Effector memory CD4-positive, alpha-beta T cell (primary cell): ENCODE results near the gene FBRS.

Experiments
- DNase-seq, 3 donors: peaks; one replicate each; pipeline ENCODE4 v3.0.0-alpha.2; 2020
- H3K27ac ChIP-seq: 2 replicates; pipeline ENCODE4 v1.7.0; 2013; ENCODE audit warnings: mild to moderate bottlenecking, low read length, moderate library complexity; ENCODE audit not compliant: insufficient read depth, poor library complexity, severe bottlenecking
- H3K27me3 ChIP-seq: replicated peaks from 2 replicates; pipeline ENCODE4 v1.7.0; 2013; ENCODE audit warnings: mild to moderate bottlenecking, low read length; ENCODE audit not compliant: insufficient read depth, control insufficient read depth, poor library complexity, severe bottlenecking
- H3K36me3 ChIP-seq: 2 replicates; pipeline ENCODE4 v1.7.0; 2013; ENCODE audit warnings: mild to moderate bottlenecking, low read length, moderate library complexity; ENCODE audit not compliant: control insufficient read depth, insufficient read depth
- H3K4me1 ChIP-seq: 2 replicates; pipeline ENCODE4 v1.7.0; 2013; ENCODE audit warnings: low read length, mild to moderate bottlenecking; ENCODE audit not compliant: control insufficient read depth, insufficient read depth, poor library complexity, severe bottlenecking
- H3K4me3 ChIP-seq: 2 replicates; pipeline ENCODE4 v1.7.0; 2013; ENCODE audit warnings: low read length, low read depth, mild to moderate bottlenecking; ENCODE audit not compliant: insufficient read depth, poor library complexity, severe bottlenecking
- H3K9me3 ChIP-seq: 2 replicates; pipeline ENCODE4 v1.7.0; 2013; ENCODE audit warnings: mild to moderate bottlenecking, low read length, moderate library complexity; ENCODE audit not compliant: control insufficient read depth

Gene FBRS

GRCh38 chr16:30663820-30664219 is 5.6 kb downstream of the FBRS start:
- DNase-seq: no peak
- Histone ChIP-seq H3K27me3 (no peaks in the 10 kb centered on the region), H3K36me3 (peaks cover 75% of the 10 kb centered on the region), H3K9me3 (no peaks in the 10 kb centered on the region), H3K4me1 (peaks cover 37% of the 10 kb centered on the region), H3K4me3 (no peak overlapping the region), H3K27ac (peak overlapping the region; percentile 26)

- Histone ChIP-seq H3K4me1 (peaks cover 37% of the 10 kb centered on the region), H3K27ac (no peak overlapping the region), H3K9me3 (no peaks in the 10 kb centered on the region), H3K4me3 (no peak overlapping the region), H3K36me3 (peaks cover 83% of the 10 kb centered on the region), H3K27me3 (no peaks in the 10 kb centered on the region)
- no peak for DNase-seq
Observed at GRCh38 chr16:30664616-30665109, 6.4 kb downstream of the FBRS start.

- Histone ChIP-seq H3K9me3 (no peaks in the 10 kb centered on the region), H3K27ac (no peak overlapping the region), H3K4me1 (peaks cover 32% of the 10 kb centered on the region), H3K4me3 (no peak overlapping the region), H3K36me3 (peaks cover 88% of the 10 kb centered on the region), H3K27me3 (no peaks in the 10 kb centered on the region)
- no peak for DNase-seq
Observed at GRCh38 chr16:30665155-30665829, 7.1 kb downstream of the FBRS start.

- H3K27ac ChIP-seq: no peak overlapping the region
- no peaks in the 10 kb centered on the region for H3K27me3 ChIP-seq
- no peaks in the 10 kb centered on the region for H3K9me3 ChIP-seq
- peaks cover 91% of the 10 kb centered on the region for H3K36me3 ChIP-seq
- DNase-seq: no peak
- peaks cover 27% of the 10 kb centered on the region for H3K4me1 ChIP-seq
- no peak overlapping the region for H3K4me3 ChIP-seq
Observed at GRCh38 chr16:30665830-30666190, 7.6 kb downstream of the FBRS start.

- peaks cover 86% of the 10 kb centered on the region for H3K36me3 ChIP-seq
- DNase-seq: no peak
- H3K27ac ChIP-seq: no peak overlapping the region
- no peaks in the 10 kb centered on the region for H3K9me3 ChIP-seq
- peaks cover 19% of the 10 kb centered on the region for H3K4me1 ChIP-seq
- no peaks in the 10 kb centered on the region for H3K27me3 ChIP-seq
- H3K4me3 ChIP-seq: no peak overlapping the region
Observed at GRCh38 chr16:30666681-30667080, 8.4 kb downstream of the FBRS start.

- DNase-seq: no peak
- Histone ChIP-seq H3K4me1 (peaks cover 11% of the 10 kb centered on the region), H3K4me3 (no peak overlapping the region), H3K36me3 (peaks cover 79% of the 10 kb centered on the region), H3K9me3 (no peaks in the 10 kb centered on the region), H3K27ac (peak overlapping the region; percentile 28), H3K27me3 (no peaks in the 10 kb centered on the region)
Observed at GRCh38 chr16:30667361-30667905, 9.2 kb downstream of the FBRS start.

- peaks cover 1% of the 10 kb centered on the region for H3K4me1 ChIP-seq
- no peaks in the 10 kb centered on the region for H3K27me3 ChIP-seq
- H3K36me3 ChIP-seq: peaks cover 69% of the 10 kb centered on the region
- H3K9me3 ChIP-seq: no peaks in the 10 kb centered on the region
- no peak for DNase-seq
- no peak overlapping the region for H3K4me3 ChIP-seq
- no peak overlapping the region for H3K27ac ChIP-seq
Observed at GRCh38 chr16:30668393-30668792, 10.2 kb downstream of the FBRS start.

- Histone ChIP-seq H3K4me1 (no peaks in the 10 kb centered on the region), H3K9me3 (no peaks in the 10 kb centered on the region), H3K27ac (no peak overlapping the region), H3K27me3 (no peaks in the 10 kb centered on the region), H3K4me3 (no peak overlapping the region), H3K36me3 (peaks cover 61% of the 10 kb centered on the region)
- DNase-seq: no peak
Observed at GRCh38 chr16:30669026-30669902, 11.0 kb downstream of the FBRS start.

- Histone ChIP-seq H3K4me3 (no peak overlapping the region), H3K4me1 (no peaks in the 10 kb centered on the region), H3K27me3 (no peaks in the 10 kb centered on the region), H3K9me3 (no peaks in the 10 kb centered on the region), H3K36me3 (peaks cover 52% of the 10 kb centered on the region), H3K27ac (no peak overlapping the region)
- no peak for DNase-seq
Observed at GRCh38 chr16:30669903-30670824, 11.9 kb downstream of the FBRS start.
